ENCODE results near the gene LAD1.

DNA sequence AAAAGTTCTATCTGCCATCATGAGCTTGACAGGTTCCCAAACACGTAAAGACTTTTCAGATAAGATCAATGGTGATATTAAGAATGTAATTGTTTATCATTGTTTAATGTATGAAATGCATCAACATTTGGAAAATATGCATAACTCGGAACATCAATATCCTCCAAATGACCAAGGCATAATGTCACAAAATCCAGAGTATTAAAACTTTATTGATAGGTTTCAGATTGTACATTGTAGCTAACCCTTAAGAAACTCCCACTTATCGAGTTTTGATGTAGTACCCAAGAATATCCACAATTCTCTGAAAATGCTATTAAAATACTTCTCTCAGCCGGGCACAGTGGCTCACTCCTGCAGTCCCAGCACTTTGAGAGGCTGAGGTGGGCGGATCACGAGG, 34.5 kb upstream of the LAD1 start:
- TF ChIP-seq, protein P1, sequence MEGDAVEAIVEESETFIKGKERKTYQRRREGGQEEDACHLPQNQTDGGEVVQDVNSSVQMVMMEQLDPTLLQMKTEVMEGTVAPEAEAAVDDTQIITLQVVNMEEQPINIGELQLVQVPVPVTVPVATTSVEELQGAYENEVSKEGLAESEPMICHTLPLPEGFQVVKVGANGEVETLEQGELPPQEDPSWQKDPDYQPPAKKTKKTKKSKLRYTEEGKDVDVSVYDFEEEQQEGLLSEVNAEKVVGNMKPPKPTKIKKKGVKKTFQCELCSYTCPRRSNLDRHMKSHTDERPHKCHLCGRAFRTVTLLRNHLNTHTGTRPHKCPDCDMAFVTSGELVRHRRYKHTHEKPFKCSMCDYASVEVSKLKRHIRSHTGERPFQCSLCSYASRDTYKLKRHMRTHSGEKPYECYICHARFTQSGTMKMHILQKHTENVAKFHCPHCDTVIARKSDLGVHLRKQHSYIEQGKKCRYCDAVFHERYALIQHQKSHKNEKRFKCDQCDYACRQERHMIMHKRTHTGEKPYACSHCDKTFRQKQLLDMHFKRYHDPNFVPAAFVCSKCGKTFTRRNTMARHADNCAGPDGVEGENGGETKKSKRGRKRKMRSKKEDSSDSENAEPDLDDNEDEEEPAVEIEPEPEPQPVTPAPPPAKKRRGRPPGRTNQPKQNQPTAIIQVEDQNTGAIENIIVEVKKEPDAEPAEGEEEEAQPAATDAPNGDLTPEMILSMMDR (IDR thresholded peaks at IDR 0.05) = no peak
- TF ChIP-seq, protein P2, sequence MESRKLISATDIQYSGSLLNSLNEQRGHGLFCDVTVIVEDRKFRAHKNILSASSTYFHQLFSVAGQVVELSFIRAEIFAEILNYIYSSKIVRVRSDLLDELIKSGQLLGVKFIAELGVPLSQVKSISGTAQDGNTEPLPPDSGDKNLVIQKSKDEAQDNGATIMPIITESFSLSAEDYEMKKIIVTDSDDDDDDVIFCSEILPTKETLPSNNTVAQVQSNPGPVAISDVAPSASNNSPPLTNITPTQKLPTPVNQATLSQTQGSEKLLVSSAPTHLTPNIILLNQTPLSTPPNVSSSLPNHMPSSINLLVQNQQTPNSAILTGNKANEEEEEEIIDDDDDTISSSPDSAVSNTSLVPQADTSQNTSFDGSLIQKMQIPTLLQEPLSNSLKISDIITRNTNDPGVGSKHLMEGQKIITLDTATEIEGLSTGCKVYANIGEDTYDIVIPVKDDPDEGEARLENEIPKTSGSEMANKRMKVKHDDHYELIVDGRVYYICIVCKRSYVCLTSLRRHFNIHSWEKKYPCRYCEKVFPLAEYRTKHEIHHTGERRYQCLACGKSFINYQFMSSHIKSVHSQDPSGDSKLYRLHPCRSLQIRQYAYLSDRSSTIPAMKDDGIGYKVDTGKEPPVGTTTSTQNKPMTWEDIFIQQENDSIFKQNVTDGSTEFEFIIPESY (IDR thresholded peaks at IDR 0.05; ENCODE audit: borderline replicate concordance, low read depth) = no peak
- TF ChIP-seq POLR2AphosphoS5 (IDR thresholded peaks at IDR 0.05; ENCODE audit: low read depth, low read length) (no peak), GATA2 (CRISPR knock-in tag; IDR thresholded peaks at IDR 0.05) (no peak), RAD21 (IDR thresholded peaks at IDR 0.05; ENCODE audit: low read length) (no peak), FOXJ3 (CRISPR knock-in tag; IDR thresholded peaks at IDR 0.05) (no peak)
- TF ChIP-seq, protein P3, sequence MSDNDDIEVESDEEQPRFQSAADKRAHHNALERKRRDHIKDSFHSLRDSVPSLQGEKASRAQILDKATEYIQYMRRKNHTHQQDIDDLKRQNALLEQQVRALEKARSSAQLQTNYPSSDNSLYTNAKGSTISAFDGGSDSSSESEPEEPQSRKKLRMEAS (IDR thresholded peaks at IDR 0.05; ENCODE audit: low read depth) = no peak
- TF ChIP-seq, protein P4, sequence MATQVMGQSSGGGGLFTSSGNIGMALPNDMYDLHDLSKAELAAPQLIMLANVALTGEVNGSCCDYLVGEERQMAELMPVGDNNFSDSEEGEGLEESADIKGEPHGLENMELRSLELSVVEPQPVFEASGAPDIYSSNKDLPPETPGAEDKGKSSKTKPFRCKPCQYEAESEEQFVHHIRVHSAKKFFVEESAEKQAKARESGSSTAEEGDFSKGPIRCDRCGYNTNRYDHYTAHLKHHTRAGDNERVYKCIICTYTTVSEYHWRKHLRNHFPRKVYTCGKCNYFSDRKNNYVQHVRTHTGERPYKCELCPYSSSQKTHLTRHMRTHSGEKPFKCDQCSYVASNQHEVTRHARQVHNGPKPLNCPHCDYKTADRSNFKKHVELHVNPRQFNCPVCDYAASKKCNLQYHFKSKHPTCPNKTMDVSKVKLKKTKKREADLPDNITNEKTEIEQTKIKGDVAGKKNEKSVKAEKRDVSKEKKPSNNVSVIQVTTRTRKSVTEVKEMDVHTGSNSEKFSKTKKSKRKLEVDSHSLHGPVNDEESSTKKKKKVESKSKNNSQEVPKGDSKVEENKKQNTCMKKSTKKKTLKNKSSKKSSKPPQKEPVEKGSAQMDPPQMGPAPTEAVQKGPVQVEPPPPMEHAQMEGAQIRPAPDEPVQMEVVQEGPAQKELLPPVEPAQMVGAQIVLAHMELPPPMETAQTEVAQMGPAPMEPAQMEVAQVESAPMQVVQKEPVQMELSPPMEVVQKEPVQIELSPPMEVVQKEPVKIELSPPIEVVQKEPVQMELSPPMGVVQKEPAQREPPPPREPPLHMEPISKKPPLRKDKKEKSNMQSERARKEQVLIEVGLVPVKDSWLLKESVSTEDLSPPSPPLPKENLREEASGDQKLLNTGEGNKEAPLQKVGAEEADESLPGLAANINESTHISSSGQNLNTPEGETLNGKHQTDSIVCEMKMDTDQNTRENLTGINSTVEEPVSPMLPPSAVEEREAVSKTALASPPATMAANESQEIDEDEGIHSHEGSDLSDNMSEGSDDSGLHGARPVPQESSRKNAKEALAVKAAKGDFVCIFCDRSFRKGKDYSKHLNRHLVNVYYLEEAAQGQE (IDR thresholded peaks at IDR 0.05; ENCODE audit: low read depth, low read length) = no peak

Data from SK-N-SH (cell line).